GM12878 (cell line): Measurements from ENCODE around the gene MRPL54. TPM values are rescaled to one million over a fixed set of nuclear protein-coding genes. Genes with fewer than 3 reads are reported as not detected.

Source experiments
- ATAC-seq: fragments of 200-7000 bp; cut with Tn5 transposase; 3 replicates; pipeline ENCODE4 v1.9.1; 2020; ENCODE audit warnings: mild to moderate bottlenecking, moderate library complexity
- BruUV-seq: library from RNA; stranded (reverse); fragments of 400-500 nt; replicated peaks from 2 replicates; lab custom pipeline; 2021; lab: Mats Ljungman, UMichigan
- CTCF ChIA-PET: fragments of 300-600 bp; sonication (Branson Sonifier 250); formaldehyde crosslinking; extraction: SDS; loops from one replicate; lab custom pipeline; 2021; ENCODE audit warnings: inconsistent platforms; lab: Yijun Ruan, JAX
- POLR2A ChIA-PET: fragments of 350-600 bp; formaldehyde crosslinking; extraction: SDS; loops from one replicate; lab custom pipeline; 2021; ENCODE audit warnings: inconsistent platforms; lab: Charles Lee
- RAD21 ChIA-PET: fragments of 300-600 bp; sonication (Branson Sonifier 250); formaldehyde crosslinking; loops from one replicate; lab custom pipeline; 2023; ENCODE audit warnings: antibody characterized with exemption; ENCODE audit not compliant: unreplicated experiment; lab: Charles Lee
- SMC1A ChIA-PET: fragments of 300-600 bp; sonication (Branson Sonifier 250); formaldehyde crosslinking; loops from one replicate; lab custom pipeline; 2023; ENCODE audit not compliant: unreplicated experiment, uncharacterized antibody; lab: Charles Lee
- DNase-seq: peaks from one replicate; pipeline ENCODE4 v3.0.0-alpha.2; 2011; ENCODE audit warnings: low read depth, low spot score
- FAIRE-seq: peaks from 3 replicates; lab custom pipeline; 2011; peaks lifted over from hg19 to GRCh38; lab: Jason Lieb, UNC
- H2AFZ ChIP-seq: 2 replicates; pipeline ENCODE4 v1.6.0; 2011; ENCODE audit warnings: low read depth, low read length, control low read depth; ENCODE audit not compliant: control insufficient read depth
- H3K27ac ChIP-seq: 2 replicates; pipeline ENCODE4 v1.5.1; 2011; ENCODE audit warnings: control low read depth; ENCODE audit not compliant: control insufficient read depth, insufficient read depth
- H3K27me3 ChIP-seq, 2 experiments: replicated peaks in 1 of 2; 2 replicates each; pipeline versions ENCODE4 v1.6.0 to v1.6.1; 2011; ENCODE audit warnings: low read length in 1 of 2; ENCODE audit not compliant: control insufficient read depth in 2 of 2, insufficient read depth in 2 of 2
- H3K36me3 ChIP-seq, 2 experiments: 2 replicates each; pipeline ENCODE4 v1.5.1; 2011; ENCODE audit warnings: low read length in 1 of 2; ENCODE audit not compliant: control insufficient read depth in 2 of 2, insufficient read depth in 2 of 2
- H3K4me1 ChIP-seq: 2 replicates; pipeline ENCODE4 v1.6.1; 2011; ENCODE audit warnings: mild to moderate bottlenecking, low read length, moderate library complexity, mixed read lengths; ENCODE audit not compliant: control insufficient read depth, insufficient read depth
- H3K4me2 ChIP-seq: 2 replicates; pipeline ENCODE4 v1.6.0; 2011; ENCODE audit warnings: control low read depth; ENCODE audit not compliant: control insufficient read depth, insufficient read depth
- H3K4me3 ChIP-seq: fragments of 200-600 bp; sonication (generic); 2 replicates; pipeline ENCODE4 v1.5.1; 2016
- H3K79me2 ChIP-seq: 2 replicates; pipeline ENCODE4 v1.6.0; 2011; ENCODE audit warnings: low read length; ENCODE audit not compliant: control insufficient read depth, insufficient read depth
- H3K9ac ChIP-seq: 2 replicates; pipeline ENCODE4 v1.8.0; 2011; ENCODE audit warnings: low read length, control low read depth, mixed read lengths; ENCODE audit not compliant: control insufficient read depth, insufficient read depth
- H3K9me3 ChIP-seq: replicated peaks from 3 replicates; pipeline ENCODE4 v1.5.1; 2011; ENCODE audit warnings: mild to moderate bottlenecking, low read length; ENCODE audit not compliant: control insufficient read depth, insufficient read depth
- H4K20me1 ChIP-seq: 2 replicates; pipeline ENCODE4 v1.6.0; 2011; ENCODE audit not compliant: control insufficient read depth, insufficient read depth
- CHD2 ChIP-seq: IDR thresholded peaks from 2 replicates; pipeline ENCODE4 v1.6.1; 2011; ENCODE audit warnings: low read depth, low read length, improper control_type of control experiment, borderline replicate concordance
- SPI1 ChIP-seq: IDR thresholded peaks from 2 replicates; pipeline ENCODE4 v1.6.1; 2011; ENCODE audit warnings: low read depth, mild to moderate bottlenecking, low read length, moderate library complexity, borderline replicate concordance; ENCODE audit not compliant: insufficient read depth
- SREBF1 ChIP-seq: IDR thresholded peaks from 2 replicates; pipeline ENCODE4 v1.6.1; 2012; ENCODE audit warnings: mild to moderate bottlenecking, low read length
- WGBS: methylation state at CpG from one replicate; pipeline ENCODE4 v1.1.6; 2016; ENCODE audit warnings: low lambda C conversion rate; ENCODE audit not compliant: insufficient replicate concordance, insufficient coverage; ENCODE audit errors: missing lambda C conversion rate; 5-methylcytosine and 5-hydroxymethylcytosine counted together
- in situ Hi-C: fragments of 300-500 bp; cut with MboI; formaldehyde crosslinking; loops from 9 replicates; pipeline ENCODE4 v1.14.3; 2018; ENCODE audit warnings: mixed read lengths
- intact Hi-C: fragments of 100-400 bp; cut with micrococcal nuclease; formaldehyde crosslinking; loops from one replicate; pipeline ENCODE4 v1.14.2; 2022; ENCODE audit not compliant: unreplicated experiment
- polyA plus RNA-seq, 11 experiments: library from polyadenylated mRNA; depleted of rRNA in 4 of 11; unstranded in 6 of 11; stranded (reverse) in 5 of 11; fragments of >200 nt; fragmentation: Nextera tagmentation in 4 of 11; fragmentation: Illumina TruSeq in 1 of 11; extraction: Ambion mirVana in 4 of 11; extraction: Trizol in 1 of 11; gene quantifications; 1 replicate in 1 of 11; 2 replicates in 10 of 11; pipeline versions ENCODE4 v1.2.1 to v1.2.3, GENCODE V29; 2011 to 2016; ENCODE audit warnings: inconsistent platforms in 2 of 11, missing spikeins in 2 of 11, low read depth in 1 of 11
- total RNA-seq, 4 experiments: library from RNA; depleted of rRNA in 3 of 4; stranded (reverse); fragments of >200 nt in 3 of 4; fragmentation: Illumina TruSeq in 1 of 4; extraction: Trizol in 1 of 4; gene quantifications; 2 replicates each; pipeline versions ENCODE4 v1.2.1 to v1.2.3, GENCODE V29; 2013 to 2021
- TF ChIP-seq, protein P1 (sequence below): IDR thresholded peaks from 2 replicates; pipeline ENCODE4 v1.6.1; 2012; ENCODE audit warnings: improper control_type of control experiment, low read depth, low read length; ENCODE audit not compliant: insufficient replicate concordance

MRPL54 gene
- total and polyA plus RNA-seq, 10 of the 15 experiments (the other 5 are each of a cell fraction or from before 2014, with no cell fraction given) = 3.1 to 98.7 (median 75.2) TPM

- BruUV-seq = no TSS peak
- DNase-seq (no peak), FAIRE-seq (no peak), ATAC-seq (no peak)
- intact Hi-C loops = no loop called here
- no peaks in the 10 kb centered on the region for H3K79me2 ChIP-seq
- H3K4me3 ChIP-seq = no peak overlapping the region
- TF ChIP-seq SPI1 = no peak
- TF ChIP-seq SREBF1 = no peak
- TF ChIP-seq, protein P1, sequence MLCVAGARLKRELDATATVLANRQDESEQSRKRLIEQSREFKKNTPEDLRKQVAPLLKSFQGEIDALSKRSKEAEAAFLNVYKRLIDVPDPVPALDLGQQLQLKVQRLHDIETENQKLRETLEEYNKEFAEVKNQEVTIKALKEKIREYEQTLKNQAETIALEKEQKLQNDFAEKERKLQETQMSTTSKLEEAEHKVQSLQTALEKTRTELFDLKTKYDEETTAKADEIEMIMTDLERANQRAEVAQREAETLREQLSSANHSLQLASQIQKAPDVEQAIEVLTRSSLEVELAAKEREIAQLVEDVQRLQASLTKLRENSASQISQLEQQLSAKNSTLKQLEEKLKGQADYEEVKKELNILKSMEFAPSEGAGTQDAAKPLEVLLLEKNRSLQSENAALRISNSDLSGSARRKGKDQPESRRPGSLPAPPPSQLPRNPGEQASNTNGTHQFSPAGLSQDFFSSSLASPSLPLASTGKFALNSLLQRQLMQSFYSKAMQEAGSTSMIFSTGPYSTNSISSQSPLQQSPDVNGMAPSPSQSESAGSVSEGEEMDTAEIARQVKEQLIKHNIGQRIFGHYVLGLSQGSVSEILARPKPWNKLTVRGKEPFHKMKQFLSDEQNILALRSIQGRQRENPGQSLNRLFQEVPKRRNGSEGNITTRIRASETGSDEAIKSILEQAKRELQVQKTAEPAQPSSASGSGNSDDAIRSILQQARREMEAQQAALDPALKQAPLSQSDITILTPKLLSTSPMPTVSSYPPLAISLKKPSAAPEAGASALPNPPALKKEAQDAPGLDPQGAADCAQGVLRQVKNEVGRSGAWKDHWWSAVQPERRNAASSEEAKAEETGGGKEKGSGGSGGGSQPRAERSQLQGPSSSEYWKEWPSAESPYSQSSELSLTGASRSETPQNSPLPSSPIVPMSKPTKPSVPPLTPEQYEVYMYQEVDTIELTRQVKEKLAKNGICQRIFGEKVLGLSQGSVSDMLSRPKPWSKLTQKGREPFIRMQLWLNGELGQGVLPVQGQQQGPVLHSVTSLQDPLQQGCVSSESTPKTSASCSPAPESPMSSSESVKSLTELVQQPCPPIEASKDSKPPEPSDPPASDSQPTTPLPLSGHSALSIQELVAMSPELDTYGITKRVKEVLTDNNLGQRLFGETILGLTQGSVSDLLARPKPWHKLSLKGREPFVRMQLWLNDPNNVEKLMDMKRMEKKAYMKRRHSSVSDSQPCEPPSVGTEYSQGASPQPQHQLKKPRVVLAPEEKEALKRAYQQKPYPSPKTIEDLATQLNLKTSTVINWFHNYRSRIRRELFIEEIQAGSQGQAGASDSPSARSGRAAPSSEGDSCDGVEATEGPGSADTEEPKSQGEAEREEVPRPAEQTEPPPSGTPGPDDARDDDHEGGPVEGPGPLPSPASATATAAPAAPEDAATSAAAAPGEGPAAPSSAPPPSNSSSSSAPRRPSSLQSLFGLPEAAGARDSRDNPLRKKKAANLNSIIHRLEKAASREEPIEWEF = no peak
- TF ChIP-seq CHD2 = no peak
- ChIA-PET SMC1A (no interaction called here), RAD21 (no interaction called here), POLR2A (no interaction called here), CTCF (no interaction called here)
- no peaks in the 10 kb centered on the region for H3K36me3 ChIP-seq
- 0 out of 2 replicates have a peak overlapping the region, but pooled peaks have one; percentile 17 for H3K4me2 ChIP-seq
- H3K27ac ChIP-seq = no peak overlapping the region
- WGBS = 9% methylated on average over 46 of the region's 46 CpGs
- H3K27me3 ChIP-seq = peaks cover 2 to 4% of the 10 kb centered on the region in 2 experiments; a peak in 3 of 4 replicates
- no peak overlapping the region for H2AFZ ChIP-seq
- no peaks in the 10 kb centered on the region for H4K20me1 ChIP-seq
- no peaks in the 10 kb centered on the region; the same call in 2 of the 3 replicates for H3K9me3 ChIP-seq
- in situ Hi-C loops = no loop called here
- H3K4me1 ChIP-seq = 0 out of 2 replicates have a peak, but pooled peaks cover 4% of the 10 kb centered on the region
- H3K9ac ChIP-seq = no peak overlapping the region
These were observed 39.1 kb downstream of the MRPL54 start for GRCh38 chr19:3801412-3802096.
